Measurements from ENCODE around the gene RADIL.
"Not testable (repeated sequence)": the region's sequence is repeated elsewhere in the genome, so short reads cannot be mapped to it uniquely, and the experiment has no call there.

The RADIL gene, protein sequence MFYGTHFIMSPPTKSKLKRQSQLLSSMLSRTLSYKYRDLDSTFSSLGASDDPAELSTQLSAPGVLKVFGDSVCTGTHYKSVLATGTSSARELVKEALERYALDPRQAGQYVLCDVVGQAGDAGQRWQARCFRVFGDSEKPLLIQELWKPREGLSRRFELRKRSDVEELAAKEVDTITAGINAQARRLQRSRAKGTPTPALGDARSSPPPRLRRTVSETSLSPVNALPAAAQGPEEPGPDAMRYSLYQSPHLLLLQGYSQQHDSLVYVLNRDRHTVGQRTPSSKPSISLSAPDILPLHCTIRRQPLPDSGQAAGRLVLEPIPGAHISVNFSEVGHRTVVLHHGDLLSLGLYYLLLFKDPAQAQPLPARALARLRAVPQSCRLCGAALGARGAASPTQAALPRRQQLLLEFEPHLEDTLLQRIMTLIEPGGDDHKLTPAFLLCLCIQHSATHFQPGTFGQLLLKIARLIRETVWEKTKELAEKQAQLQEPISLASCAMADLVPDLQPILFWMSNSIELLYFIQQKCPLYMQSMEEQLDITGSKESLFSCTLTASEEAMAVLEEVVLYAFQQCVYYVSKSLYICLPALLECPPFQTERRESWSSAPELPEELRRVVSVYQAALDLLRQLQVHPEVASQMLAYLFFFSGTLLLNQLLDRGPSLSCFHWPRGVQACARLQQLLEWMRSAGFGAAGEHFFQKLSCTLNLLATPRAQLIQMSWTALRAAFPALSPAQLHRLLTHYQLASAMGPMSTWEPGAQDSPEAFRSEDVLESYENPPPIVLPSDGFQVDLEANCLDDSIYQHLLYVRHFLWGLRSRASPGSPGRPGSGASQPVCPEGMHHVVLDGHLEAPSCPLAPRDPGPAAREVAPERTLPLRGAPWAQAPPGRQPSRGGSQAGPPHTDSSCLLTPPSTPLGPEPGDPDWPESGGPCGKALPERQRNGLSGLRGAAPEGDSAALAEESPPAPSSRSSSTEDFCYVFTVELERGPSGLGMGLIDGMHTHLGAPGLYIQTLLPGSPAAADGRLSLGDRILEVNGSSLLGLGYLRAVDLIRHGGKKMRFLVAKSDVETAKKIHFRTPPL

DNA sequence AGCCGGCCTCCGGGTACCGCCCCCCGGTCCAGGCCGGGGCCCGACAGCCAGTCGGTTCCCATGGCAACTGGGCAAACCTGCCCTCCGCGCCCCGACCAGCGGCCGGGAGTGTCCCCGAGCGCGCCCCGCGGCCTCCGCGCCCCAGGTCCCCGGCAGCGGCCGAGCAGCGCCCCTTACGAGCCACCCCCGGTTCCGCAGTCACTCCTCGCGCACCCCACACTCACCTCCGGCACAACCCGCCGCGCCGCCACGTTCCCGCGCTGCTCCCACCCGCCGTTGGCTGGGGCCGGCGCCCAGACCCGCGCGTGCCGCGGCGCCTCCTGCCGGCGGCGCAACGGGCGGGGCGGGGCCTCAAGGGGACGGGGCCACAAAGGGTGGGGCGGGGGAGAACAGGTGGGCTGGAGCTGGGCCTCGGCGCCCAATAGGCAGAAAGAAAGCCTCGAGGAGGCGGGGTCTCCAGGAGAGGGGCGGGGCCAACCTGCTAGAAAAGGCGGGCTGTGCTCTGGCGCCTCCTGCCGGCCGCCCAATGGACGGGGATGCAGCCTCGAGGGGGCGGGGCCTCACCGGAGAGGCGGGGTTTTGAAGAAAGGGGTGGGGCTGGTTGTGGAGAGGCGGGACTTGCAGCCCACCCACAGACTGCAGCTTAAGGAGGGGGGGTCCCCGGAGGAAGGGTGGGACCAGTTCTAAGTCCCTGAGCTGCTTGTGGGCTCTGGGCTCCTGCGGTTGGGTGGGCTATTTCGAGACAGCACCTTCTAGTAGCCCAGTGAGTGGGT, at the start of gene RADIL:
RADIL (minus strand) TSS at position 345 of the 773 bp plus-strand sequence. CDS start 5,577 bp downstream, outside the sequence.
- FAIRE-seq, result no peak

DNA sequence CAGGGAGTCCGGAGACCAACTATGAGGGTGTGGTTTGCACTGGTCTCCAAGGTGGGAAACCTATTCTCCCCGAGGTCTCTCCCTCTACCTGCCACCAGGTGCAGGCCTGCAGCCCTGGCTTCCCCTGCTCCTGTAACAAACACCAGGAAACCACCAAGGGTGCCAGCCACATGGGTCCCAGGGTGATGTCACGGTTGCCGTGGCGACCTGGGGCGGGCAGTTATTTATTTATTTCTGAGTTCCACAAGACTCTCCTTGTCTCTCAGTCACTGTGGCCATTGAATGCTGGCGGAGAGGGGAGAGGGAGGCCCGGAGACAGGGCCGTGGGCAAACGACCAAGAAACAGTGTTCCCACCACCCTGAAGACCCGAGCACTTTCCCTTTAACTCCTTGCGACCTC, 48.4 kb upstream of the RADIL start:
- FAIRE-seq, result no peak

DNA sequence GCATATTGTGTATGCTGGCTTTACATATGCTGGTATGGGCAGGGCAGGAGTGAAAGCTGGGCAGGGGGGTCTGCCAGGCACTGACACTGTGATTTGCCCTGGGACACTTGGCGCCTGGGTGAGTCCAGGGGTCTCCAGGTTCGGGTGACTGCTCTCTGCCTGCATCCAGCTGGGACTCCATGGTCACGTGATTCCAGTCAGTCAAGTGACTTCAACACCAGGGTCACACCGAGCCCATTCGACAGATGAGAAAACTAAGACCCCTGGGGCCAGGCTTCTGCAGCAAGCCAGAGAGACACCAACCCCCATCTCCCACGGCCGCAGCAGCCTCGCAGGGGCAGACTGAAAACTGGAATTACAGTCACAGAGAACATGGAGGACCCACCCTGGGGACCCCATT, 45.5 kb upstream of the RADIL start:
- no peak for FAIRE-seq

DNA sequence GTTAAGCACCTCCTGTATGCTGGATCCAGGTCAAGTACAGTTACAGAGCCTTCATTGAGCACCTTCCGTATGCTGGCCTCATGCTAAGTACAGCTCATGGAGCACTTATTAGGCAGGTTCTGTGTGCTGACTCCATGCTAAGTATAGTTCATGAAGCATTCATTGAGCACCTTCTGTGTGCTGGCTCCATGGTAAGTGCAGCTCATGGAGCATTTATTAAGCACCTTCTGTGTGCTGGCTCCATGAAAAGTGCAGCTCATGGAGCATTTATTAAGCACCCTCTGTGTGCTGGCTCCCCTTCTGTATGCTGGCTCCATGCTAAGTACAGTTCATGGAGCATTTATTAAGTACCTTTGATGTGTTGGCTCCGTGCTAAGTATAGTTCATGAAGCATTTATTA, 44.9 kb upstream of the RADIL start:
- no peak for FAIRE-seq

DNA sequence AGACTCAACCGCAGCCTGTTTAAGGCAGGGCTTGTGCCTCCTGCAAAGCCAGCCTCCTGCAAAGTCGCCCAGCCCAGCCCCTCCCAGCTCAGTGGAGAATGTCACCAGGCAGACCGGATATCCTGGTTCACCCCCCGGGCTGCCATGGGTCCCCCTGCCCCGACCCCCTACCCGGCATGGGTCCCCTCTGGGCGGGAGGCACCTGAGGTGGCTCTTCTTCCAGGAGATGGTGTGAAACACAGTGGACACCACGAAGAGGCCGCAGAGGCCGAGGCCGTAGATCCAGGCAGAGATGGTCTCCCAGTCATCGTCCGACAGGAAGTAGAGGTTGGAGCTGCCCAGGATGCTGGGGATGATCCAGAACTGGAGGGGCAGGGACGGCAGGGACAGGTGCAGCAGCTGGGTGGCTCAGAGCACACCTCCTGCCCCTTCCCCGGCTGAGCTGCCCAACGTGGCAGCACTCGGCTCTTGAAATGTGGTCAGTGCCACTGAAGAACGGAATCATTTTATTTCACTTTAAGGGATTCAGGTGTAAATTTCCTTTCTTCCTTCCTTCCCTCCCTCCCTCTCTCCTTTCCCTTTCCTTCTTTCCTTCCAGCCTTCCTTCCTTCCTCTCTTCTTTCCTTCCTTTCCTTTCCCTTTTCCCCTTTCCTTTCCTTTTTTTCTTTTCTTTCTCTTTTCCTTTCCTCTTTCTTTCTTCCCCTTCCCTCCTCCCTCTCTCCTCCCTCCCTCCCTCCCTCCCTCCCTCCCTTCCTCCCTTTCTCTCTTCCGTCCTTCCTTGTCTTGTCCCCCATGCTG, 36.7 kb upstream of the RADIL start:
- no peak for FAIRE-seq

DNA sequence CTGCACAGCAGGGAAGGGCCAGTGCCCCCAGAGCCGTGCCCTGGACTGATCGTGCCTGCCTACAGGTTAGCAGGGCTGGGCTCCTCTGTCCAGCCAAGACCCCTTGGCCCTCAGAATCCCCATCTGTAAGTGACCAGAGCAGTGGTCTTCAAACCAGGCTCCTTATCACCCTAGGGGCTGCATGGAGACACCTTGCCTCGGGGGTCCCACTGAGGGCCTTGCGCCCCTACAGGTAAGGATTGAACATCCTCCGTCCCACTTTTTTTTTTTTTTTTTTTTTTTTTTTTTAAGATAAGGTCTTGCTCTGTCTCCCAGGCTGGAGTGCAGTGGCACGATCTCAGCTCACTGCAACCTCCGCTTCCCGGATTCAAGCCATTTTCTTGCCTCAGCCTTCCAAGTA, 32.6 kb upstream of the RADIL start:
- no peak for FAIRE-seq

DNA sequence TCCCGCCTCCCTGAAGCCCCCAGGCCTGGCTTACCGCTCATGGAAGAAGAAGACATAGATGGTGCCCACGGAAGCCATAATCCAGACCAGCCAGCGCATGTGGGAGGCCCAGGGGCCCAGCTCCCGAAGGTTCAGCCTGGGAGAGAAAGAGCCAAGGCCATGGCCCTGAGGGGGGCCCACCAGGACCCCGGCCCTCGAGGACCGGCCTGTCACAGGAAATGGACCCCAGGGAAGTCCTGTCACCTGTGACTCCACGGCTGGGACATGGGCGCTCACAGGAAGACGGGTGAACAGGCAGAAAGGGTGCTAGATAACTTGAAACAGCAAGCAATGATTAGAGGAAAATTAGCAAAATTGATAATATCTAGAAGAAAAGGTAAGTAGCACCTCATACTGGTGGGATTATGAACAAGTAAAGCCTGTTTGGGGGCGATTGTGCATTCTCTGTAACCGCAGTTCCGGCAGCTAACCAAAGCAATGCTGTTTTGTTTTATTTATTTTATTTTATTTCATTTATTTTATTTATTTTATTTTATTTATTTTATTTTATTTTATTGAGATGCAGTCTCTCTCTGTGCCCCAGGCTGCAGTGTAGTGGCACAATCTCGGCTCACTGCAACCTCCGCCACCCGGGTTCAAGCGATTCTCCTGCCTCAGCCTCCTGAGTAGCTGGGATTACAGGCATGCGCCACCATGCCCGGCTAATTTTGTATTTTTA, 27.8 kb upstream of the RADIL start:
- no peak for FAIRE-seq

DNA sequence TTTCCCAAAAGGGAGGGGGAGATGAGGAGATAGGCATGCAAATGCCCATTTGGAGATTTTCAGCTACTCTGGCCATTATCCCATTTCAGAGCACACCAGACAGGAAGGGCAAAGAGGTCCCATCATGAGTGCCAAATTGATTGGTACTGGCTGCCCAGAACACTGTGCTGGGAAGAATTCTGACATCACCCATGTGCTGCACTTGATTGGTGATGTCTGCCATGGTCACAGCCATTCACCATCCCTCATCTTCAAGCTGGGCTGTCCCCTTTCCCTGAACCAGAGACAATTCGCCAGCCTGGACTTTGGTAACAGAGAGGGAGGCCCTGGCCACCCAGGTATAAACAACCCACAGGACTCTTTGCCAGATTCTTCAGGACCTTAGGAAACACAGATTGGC, 23.2 kb upstream of the RADIL start:
- FAIRE-seq, result no peak

DNA sequence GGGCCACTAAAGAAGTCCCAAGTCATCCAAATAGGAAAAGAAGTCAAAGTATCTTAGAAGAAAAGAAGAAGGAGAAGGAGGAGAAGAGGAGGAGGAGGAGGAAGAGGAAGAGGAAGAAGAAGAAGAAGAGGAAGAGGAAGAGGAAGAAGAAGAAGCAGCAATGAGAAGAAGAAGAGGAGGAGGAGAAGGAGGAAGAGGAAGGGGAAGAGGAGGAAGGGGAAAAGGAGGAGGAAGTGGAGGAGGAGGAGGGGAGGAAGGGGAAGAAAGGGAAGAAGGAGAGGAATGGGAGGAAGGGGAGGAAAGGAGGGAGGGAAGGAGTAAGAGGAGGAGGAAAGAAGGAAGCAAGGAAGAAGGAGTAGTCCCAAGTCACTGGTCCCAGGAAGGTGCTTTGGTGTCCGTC, 21.7 kb upstream of the RADIL start:
- no peak for FAIRE-seq

DNA sequence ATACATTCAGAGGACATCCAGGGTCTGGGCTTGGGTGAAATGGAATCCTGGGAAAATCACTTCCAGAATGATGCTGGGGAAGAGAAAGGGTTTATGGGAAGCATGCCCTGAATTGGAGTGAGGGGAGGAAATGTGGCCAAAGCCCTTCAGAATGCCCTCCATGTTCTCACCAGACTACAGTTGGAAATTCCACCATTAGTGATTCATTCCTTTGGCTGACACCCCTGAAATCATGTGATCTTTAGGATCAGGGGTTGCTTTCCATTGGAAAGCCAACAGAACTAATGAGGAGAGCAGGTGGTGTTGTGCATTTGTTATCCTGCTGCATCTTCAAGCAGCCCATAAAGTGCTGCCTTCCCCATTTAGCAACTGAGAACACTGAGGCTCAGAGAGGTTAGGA, 20.8 kb upstream of the RADIL start:
- no peak for FAIRE-seq

DNA sequence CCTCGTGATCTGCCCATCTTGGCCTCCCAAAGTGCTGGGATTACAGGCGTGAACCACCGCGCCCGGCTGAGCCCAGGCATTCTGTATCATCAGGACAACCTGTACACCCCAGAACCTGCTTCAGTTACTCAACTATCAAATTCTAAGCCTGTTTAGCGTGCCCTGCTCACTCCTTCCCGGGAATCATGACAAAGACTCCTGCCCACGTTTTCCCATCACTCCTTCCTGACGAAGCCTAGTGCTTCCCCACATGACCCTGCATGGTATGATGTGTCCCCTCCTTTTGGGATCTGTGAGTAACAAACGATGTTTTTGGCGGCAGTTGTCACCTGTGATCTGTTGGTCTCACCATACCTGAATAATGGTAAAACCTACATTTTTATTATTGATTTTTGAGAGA, 12.2 kb upstream of the RADIL start:
- FAIRE-seq, result no peak

DNA sequence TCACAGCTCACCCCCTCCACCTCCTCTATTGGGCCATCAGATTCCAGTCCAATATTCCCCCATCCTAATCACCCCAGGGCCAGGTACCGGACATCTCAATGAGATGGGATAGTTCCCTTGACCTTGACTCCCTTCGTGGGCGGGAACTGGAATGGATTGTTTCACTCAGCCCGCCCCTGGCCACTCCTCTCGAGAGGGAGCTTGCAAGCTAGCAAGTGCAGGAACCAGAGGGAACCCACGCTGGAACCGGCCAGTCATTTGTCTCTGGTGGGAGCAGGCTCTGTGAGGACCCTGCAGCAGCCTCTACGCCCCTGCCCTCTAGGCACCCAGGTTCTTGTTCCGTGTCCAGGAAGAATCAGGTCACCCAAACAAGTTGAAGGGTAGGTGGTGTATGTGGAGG, 11.0 kb upstream of the RADIL start:
- FAIRE-seq, result no peak

DNA sequence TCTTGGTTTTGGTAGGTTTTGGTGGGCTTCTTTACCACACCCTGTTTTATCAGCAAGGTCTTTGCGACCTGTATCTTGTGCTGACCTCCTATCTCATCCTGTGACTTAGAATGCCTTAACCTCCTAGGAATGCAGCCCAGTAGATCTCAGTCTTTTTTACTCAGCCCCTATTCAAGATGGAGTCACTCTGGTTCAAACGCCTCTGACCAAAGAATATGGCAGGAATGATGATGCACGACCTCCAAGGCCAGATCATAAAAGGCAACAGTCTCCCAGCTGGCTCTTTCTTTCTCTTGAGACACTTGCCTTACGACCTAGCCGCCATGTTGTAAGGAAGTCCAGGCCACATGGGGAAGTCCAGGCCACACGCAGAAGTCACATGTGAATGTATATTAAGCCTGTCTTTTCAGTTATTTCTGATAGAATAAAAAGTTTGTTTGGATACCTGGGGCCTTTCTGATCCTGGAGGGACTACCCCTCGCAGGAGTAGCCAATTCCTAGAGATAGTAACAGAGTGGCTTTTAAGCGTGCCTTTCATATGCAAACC, 10.5 kb upstream of the RADIL start:
- FAIRE-seq, result no peak

DNA sequence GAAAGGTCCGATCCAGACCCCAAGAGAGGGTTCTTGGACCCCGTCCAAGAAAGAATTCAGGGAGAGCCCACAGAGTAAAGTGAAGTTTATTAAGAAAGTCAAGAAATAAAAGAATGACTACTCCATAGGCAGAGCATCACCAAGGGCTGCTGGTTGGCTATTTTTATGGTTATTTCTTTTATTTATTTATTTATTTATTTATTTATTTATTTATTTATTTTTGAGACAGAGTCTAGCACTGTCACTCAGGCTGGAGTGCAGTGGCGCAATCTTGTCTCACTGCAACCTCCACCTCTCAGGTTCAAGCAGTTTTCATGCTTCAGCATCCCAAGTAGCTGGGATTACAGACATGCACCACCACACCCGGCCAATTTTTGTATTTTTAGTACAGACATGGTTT, 9.7 kb upstream of the RADIL start:
- not testable (repeated sequence) for FAIRE-seq

DNA sequence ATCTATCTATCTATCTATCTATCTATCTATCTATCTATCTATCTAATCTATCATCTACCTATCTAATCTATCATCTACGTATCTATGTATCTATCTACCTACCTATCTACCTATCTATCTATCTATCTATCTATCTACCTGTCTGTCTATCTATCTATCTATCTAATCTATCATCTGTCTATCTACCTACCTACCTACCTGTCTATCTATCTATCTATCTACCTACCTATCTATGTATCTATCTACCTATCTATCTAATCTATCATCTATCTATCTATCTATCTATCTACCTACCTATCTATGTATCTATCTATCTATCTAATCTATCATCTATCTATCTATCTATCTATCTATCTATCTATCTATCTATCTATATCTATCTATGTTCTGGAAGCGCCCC, 8.0 kb upstream of the RADIL start:
- not testable (repeated sequence) for FAIRE-seq

DNA sequence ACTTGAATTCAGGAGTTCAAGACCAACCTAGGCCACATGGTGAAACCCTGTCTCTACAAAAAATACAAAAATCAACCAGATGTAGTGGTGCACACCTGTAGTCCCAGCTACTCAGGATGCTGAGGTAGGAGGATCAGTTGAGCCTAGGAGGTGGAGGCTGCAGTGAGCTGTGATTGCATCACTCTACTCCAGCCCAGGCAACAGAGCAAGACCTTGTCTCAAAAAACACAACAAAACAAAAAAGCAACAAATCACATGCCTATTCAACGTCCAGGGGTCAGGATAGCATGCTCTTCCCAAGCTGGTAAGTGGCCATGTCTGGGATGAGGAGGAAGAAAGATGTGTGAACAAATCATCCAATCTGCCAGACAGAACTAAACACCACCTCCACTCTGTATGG, 6.2 kb upstream of the RADIL start:
- no peak for FAIRE-seq

DNA sequence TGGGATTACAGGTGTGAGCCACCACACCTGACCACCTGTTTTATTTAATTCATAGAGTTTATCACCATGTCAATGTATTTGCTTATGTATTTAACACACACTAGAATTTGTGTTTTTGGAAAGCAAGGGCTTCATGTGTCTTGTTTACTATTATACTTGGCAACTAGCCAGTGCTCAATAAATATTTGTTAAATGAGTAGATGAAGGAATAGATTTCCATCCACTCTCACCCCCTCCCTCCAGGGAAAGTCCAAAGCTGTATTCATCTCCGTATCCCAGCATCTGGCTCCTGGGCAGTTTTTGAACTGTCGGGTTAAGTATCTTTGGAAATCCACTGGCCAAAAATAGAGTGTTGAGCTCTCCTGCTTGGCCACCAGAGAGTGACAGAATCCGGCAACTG, 4.6 kb upstream of the RADIL start:
- FAIRE-seq, result no peak

DNA sequence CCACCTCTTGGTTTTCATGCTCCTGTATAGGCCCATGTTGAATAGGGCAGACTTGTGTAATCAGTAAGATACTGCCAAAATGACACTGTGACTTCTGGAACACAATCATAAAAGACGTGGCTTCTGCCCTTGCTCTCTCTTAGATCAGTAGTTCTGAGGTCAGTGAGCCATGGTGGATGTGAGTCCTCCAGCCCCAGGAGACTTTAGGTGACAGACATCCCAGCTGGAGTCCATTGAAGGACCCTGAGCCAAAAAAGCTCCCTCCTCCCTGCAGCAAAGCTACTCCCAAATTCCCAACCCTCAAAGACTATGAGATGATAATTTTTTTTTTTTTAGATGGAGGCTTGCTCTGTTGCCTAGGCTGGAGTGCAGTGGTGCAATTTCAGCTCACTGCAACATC, 3.2 kb upstream of the RADIL start:
- no peak for FAIRE-seq

DNA sequence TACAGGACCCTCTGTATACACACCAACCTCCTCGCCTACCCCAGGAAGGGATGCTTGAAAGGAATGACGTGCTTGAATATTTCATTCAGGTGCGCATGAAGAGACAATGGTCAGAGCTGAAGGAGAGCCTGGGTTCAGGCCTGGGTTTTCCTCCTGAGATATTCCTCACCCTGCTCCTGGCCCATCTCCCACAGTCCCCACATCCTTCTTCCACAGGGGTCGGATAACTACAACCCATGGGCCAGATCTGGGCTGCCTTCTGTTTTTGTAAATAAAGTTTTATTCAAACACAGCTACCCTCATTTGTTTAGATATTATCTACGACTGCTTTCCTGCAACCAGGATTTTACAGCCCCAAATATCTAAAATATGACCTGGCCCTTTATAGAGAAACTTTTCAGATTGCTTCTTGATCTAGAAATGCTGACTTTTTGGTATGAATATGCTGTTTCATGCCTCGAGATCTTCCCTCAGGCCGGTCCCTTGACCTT, 1.8 kb upstream of the RADIL start:
- FAIRE-seq, result no peak

DNA sequence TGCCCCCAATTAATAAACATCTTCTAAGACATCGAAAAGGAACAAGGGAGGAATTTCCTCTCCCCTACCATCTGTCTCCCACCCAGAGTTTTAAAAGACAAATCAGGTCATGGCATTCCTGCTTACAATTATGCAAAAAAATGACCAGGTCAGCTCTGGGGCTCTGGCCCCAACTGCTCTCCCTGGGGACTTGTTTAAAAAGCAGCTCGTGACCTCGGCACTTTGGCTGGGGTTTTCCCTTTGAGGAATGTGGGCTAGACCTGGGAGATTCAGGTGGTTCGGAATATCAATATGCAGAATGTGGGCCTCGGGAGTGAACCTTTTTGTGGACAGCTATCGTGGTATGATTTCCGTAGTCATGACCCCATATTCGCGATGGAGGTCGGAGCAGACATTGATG, 648 bp upstream of the RADIL start:
- no peak for FAIRE-seq

DNA sequence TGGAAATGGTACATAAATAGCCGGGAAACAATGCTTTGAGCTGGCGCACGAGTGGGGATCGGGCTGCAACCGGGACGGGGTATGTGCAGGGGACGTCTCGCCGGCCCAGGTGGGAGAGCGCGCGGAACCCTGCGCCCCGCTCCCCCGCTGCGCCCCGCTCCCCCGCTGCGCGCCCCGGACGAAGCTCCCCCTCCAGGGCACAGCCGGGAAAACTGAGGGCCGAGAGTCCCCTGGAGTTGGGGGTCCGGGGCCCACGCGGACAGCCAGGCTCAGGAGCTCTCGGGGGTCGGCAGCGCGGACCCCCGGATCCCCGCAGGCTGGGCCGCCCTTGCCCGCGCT, 514 bp downstream of the RADIL start:
- FAIRE-seq, result no peak
